ENCODE data around the gene RTTN. TPM values are rescaled to one million over a fixed set of nuclear protein-coding genes. Genes with fewer than 3 reads are reported as not detected.

The RTTN gene
- total and polyA plus RNA-seq, 9 of the 15 experiments (the other 6 are each of a cell fraction or from before 2014, with no cell fraction given): 3.1 to 18.3 (median 10.6) TPM

DNA sequence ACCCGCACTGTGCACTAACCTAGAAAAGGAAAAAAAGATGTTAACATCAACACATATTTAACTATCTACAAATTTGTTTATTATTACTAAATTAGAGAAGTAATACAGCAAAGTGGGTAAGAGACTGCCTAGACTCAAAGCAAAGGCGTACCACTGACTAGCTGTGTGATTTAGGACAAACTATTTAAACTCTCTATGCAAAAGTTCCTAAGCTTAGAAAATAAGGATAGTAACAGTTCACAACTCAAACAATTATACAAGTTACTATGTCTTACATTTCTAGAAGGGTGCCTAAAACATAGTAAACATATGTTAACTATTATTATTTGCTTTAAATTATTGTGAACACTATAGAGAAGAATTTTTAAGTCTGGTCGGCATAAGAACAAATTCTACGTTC, 119.4 kb downstream of the RTTN start:
- no peak overlapping the region for H2AFZ ChIP-seq (ENCODE audit: low read depth, low read length)
- H4K20me1 ChIP-seq (replicated peaks; ENCODE audit: control insufficient read depth, insufficient read depth, low read length): no peaks in the 10 kb centered on the region
- no peaks in the 10 kb centered on the region for H3K9me1 ChIP-seq (ENCODE audit: control insufficient read depth, insufficient read depth, low read length)
- H3K27me3 ChIP-seq (ENCODE audit: control insufficient read depth in 2 of 2, insufficient read depth in 2 of 2, low read length in 2 of 2): no peaks in the 10 kb centered on the region
- H3K36me3 ChIP-seq (ENCODE audit: control insufficient read depth, insufficient read depth, low read length): peaks cover 6% of the 10 kb centered on the region; the same call in 1 of the 3 replicates
- WGBS (ENCODE audit: insufficient coverage, low coverage, missing lambda C conversion rate): 59% methylated on average over 4 of the region's 4 CpGs
- FAIRE-seq (no peak), DNase-seq (ENCODE audit: extremely low read depth in 1 of 4, low spot score in 3 of 4) (no peak), ATAC-seq (no peak)
- H3K4me1 ChIP-seq (replicated peaks in 1 of 2; ENCODE audit: control insufficient read depth in 2 of 2, insufficient read depth in 2 of 2, low read length in 2 of 2): no peaks in the 10 kb centered on the region
- POLR2A ChIA-PET: interaction anchor here (0.6 kb wide), 1 partner anchor 220 kb away, joined by 3 read pairs; no protein-coding TSS in a partner anchor
- no peak overlapping the region for H3K4me3 ChIP-seq
- no peak overlapping the region for H3K27ac ChIP-seq (ENCODE audit: extremely low read depth, low read depth, low read length)
- H3K9me3 ChIP-seq (replicated peaks; ENCODE audit: control insufficient read depth, insufficient read depth, low read depth, low read length): no peaks in the 10 kb centered on the region
- H3K79me2 ChIP-seq (ENCODE audit: control insufficient read depth, insufficient read depth, low read length): no peaks in the 10 kb centered on the region
- BruUV-seq (replicated peaks): no TSS peak
- H3K9ac ChIP-seq (ENCODE audit: insufficient read depth in 1 of 2, low read depth in 2 of 2, low read length in 2 of 2): no peak overlapping the region
- H3K4me2 ChIP-seq (ENCODE audit: insufficient read depth, low read length): no peak overlapping the region
- CTCF ChIA-PET (ENCODE audit: low intra/inter-chr PET ratio): no interaction called here
- intact Hi-C loops (cut with micrococcal nuclease): loop anchor here (2.0 to 10.0 kb wide), 2 partner anchors 365 to 451 kb away; no protein-coding TSS in a partner anchor
- in situ Hi-C loops (cut with MboI): no loop called here
- TF ChIP-seq ZFX (CRISPR knock-in tag; IDR thresholded peaks at IDR 0.05): no peak
- no peak for TF ChIP-seq TGIF2 (CRISPR knock-in tag; IDR thresholded peaks at IDR 0.05)
- no peak for TF ChIP-seq SMAD1 (IDR thresholded peaks at IDR 0.05; ENCODE audit: low read depth, low read length, partially characterized antibody)
- no peak for TF ChIP-seq HDAC6 (IDR thresholded peaks at IDR 0.05; ENCODE audit: low read depth, low read length)
- TF ChIP-seq ZNF174 (CRISPR knock-in tag; IDR thresholded peaks at IDR 0.05): no peak
- TF ChIP-seq ZNF696 (CRISPR knock-in tag; conservative IDR thresholded peaks at IDR 0.05): no peak
- no peak for TF ChIP-seq ZNF766 (CRISPR knock-in tag; conservative IDR thresholded peaks at IDR 0.05)
- TF ChIP-seq E2F4 (CRISPR knock-in tag; IDR thresholded peaks at IDR 0.05; ENCODE audit: low read depth): no peak
- TF ChIP-seq ZKSCAN1 (IDR thresholded peaks at IDR 0.05; ENCODE audit: low read depth, low read length): no peak
- TF ChIP-seq EGR1 (conservative IDR thresholded peaks at IDR 0.05): no peak
- TF ChIP-seq L3MBTL2 (IDR thresholded peaks at IDR 0.05): no peak
- TF ChIP-seq NR0B1 (IDR thresholded peaks at IDR 0.05; ENCODE audit: partially characterized antibody): no peak
- no peak for TF ChIP-seq NEUROD1 (IDR thresholded peaks at IDR 0.05; ENCODE audit: borderline replicate concordance, low read depth, low read length, partially characterized antibody)
- TF ChIP-seq, protein P1, sequence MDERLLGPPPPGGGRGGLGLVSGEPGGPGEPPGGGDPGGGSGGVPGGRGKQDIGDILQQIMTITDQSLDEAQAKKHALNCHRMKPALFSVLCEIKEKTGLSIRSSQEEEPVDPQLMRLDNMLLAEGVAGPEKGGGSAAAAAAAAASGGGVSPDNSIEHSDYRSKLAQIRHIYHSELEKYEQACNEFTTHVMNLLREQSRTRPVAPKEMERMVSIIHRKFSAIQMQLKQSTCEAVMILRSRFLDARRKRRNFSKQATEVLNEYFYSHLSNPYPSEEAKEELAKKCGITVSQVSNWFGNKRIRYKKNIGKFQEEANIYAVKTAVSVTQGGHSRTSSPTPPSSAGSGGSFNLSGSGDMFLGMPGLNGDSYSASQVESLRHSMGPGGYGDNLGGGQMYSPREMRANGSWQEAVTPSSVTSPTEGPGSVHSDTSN (CRISPR knock-in tag; IDR thresholded peaks at IDR 0.05; ENCODE audit: low read depth): no peak
- TF ChIP-seq, protein P1 (tag; conservative IDR thresholded peaks at IDR 0.05; ENCODE audit: low read depth): no peak
- no peak for TF ChIP-seq ZNF77 (CRISPR knock-in tag; IDR thresholded peaks at IDR 0.05)
- no peak for TF ChIP-seq TOE1 (IDR thresholded peaks at IDR 0.05; ENCODE audit: borderline replicate concordance)
- no peak for TF ChIP-seq TOE1 (CRISPR knock-in tag; IDR thresholded peaks at IDR 0.05; ENCODE audit: borderline replicate concordance, low read depth)
